HepG2 (cell line): ENCODE results near the gene HS6ST1. TPM values are rescaled to one million over a fixed set of nuclear protein-coding genes. Genes with fewer than 3 reads are reported as not detected.

Experiments used
- ATAC-seq: fragments of 200-7000 bp; cut with Tn5 transposase; 3 replicates; pipeline ENCODE4 v1.9.1; 2020; ENCODE audit warnings: mild to moderate bottlenecking, moderate library complexity
- BruUV-seq: library from RNA; stranded (reverse); fragments of 400-500 nt; replicated peaks from 2 replicates; lab custom pipeline; 2021; lab: Mats Ljungman, UMichigan
- CTCF ChIA-PET: fragments of 300-600 bp; formaldehyde crosslinking; extraction: SDS; loops from one replicate; lab custom pipeline; 2021; ENCODE audit warnings: low total read pairs, inconsistent platforms, low intra/inter-chr PET ratio; lab: Yijun Ruan, JAX
- POLR2A ChIA-PET: fragments of 350-600 bp; sonication (Branson Sonifier 250); formaldehyde crosslinking; loops from one replicate; lab custom pipeline; 2020; ENCODE audit warnings: antibody characterized with exemption, inconsistent platforms; lab: Yijun Ruan, JAX
- DNase-seq: peaks from one replicate; pipeline ENCODE4 v3.0.0-alpha.2; 2015; ENCODE audit warnings: low spot score
- FAIRE-seq: peaks from 3 replicates; lab custom pipeline; 2011; peaks lifted over from hg19 to GRCh38; lab: Jason Lieb, UNC
- H2AFZ ChIP-seq: one replicate; pipeline ENCODE4 v1.6.1; 2011; ENCODE audit warnings: low read length, inconsistent platforms
- H3K27ac ChIP-seq: fragments of 300-600 bp; 3 replicates; pipeline ENCODE4 v1.8.0; 2011; ENCODE audit warnings: mixed run types, mild to moderate bottlenecking, mixed read lengths, low read length, inconsistent platforms; ENCODE audit not compliant: insufficient read depth; ENCODE audit errors: extremely low read length
- H3K27me3 ChIP-seq, 2 experiments: fragments of 200-600 bp in 1 of 2; 2 replicates in 1 of 2; 3 replicates in 1 of 2; pipeline versions ENCODE4 v1.6.0 to v1.8.0; 2011; ENCODE audit warnings: low read length in 2 of 2, mild to moderate bottlenecking in 2 of 2, moderate library complexity in 2 of 2, inconsistent platforms in 1 of 2; ENCODE audit not compliant: insufficient read depth in 2 of 2, control insufficient read depth in 1 of 2
- H3K36me3 ChIP-seq, 2 experiments: fragments of 200-600 bp in 1 of 2; replicated peaks in 1 of 2; 2 replicates in 1 of 2; 3 replicates in 1 of 2; pipeline versions ENCODE4 v1.5.1 to v1.8.0; 2011; ENCODE audit warnings: low read length in 2 of 2, inconsistent platforms in 1 of 2; ENCODE audit not compliant: insufficient read depth in 2 of 2, control insufficient read depth in 1 of 2
- H3K4me1 ChIP-seq: 2 replicates; pipeline ENCODE4 v1.5.1; 2012; ENCODE audit warnings: low read length, inconsistent platforms; ENCODE audit not compliant: insufficient read depth
- H3K4me2 ChIP-seq: 2 replicates; pipeline ENCODE4 v1.6.0; 2011; ENCODE audit warnings: low read depth, low read length, inconsistent platforms
- H3K4me3 ChIP-seq, 3 experiments: fragments of 200-600 bp in 1 of 3; sonication (generic), shearing (Covaris generic) in 1 of 3; replicated peaks in 1 of 3; 2 replicates each; pipeline ENCODE4 v1.5.1; 2011 to 2016; ENCODE audit warnings: low read length in 3 of 3, inconsistent platforms in 2 of 3, low read depth in 2 of 3, mild to moderate bottlenecking in 2 of 3, control low read depth in 1 of 3, mixed read lengths in 1 of 3; ENCODE audit not compliant: insufficient read depth in 1 of 3
- H3K79me2 ChIP-seq: one replicate; pipeline ENCODE4 v1.6.1; 2011; ENCODE audit warnings: low read length, inconsistent platforms; ENCODE audit not compliant: insufficient read depth
- H3K9ac ChIP-seq: 2 replicates; pipeline ENCODE4 v1.6.0; 2011; ENCODE audit warnings: mild to moderate bottlenecking, low read depth, low read length, inconsistent platforms; ENCODE audit not compliant: insufficient read depth
- H3K9me3 ChIP-seq: 2 replicates; pipeline ENCODE4 v1.5.1; 2012; ENCODE audit warnings: mild to moderate bottlenecking, low read length
- H4K20me1 ChIP-seq: 2 replicates; pipeline ENCODE4 v1.6.0; 2011; ENCODE audit warnings: inconsistent platforms, mild to moderate bottlenecking, low read length, moderate library complexity; ENCODE audit not compliant: insufficient read depth
- ATF2 ChIP-seq: sonication (generic); formaldehyde crosslinking; IDR thresholded peaks from 2 replicates; pipeline ENCODE4 v1.4.0; 2020; ENCODE audit warnings: missing genetic modification reagents
- ATRX ChIP-seq: sonication (generic); formaldehyde crosslinking; IDR thresholded peaks from 2 replicates; pipeline ENCODE4 v1.4.0; 2020; ENCODE audit warnings: missing genetic modification reagents, borderline replicate concordance
- ELF4 ChIP-seq: sonication (generic); formaldehyde crosslinking; IDR thresholded peaks from 2 replicates; pipeline ENCODE4 v1.5.0; 2020; ENCODE audit warnings: missing genetic modification reagents, mild to moderate bottlenecking, moderate library complexity, borderline replicate concordance
- FOXJ3 ChIP-seq: sonication (generic); formaldehyde crosslinking; IDR thresholded peaks from 2 replicates; pipeline ENCODE4 v1.4.0; 2020; ENCODE audit warnings: missing genetic modification reagents, mild to moderate bottlenecking, borderline replicate concordance
- KDM1A ChIP-seq: IDR thresholded peaks from 2 replicates; pipeline ENCODE4 v1.6.1; 2016; ENCODE audit warnings: missing compliant biosample characterization
- KLF11 ChIP-seq: IDR thresholded peaks from 2 replicates; pipeline ENCODE4 v1.6.1; 2016; ENCODE audit warnings: missing compliant biosample characterization
- MAZ ChIP-seq, 2 experiments: sonication (generic) in 1 of 2; formaldehyde crosslinking in 1 of 2; IDR thresholded peaks; 2 replicates each; pipeline versions ENCODE4 v1.5.0 to v1.6.1; 2012 to 2020; ENCODE audit warnings: low read depth in 2 of 2, mild to moderate bottlenecking in 2 of 2, borderline replicate concordance in 1 of 2, improper control_type of control experiment in 1 of 2, low read length in 1 of 2, missing genetic modification reagents in 1 of 2, moderate library complexity in 1 of 2
- MIXL1 ChIP-seq: IDR thresholded peaks from 2 replicates; pipeline ENCODE4 v1.6.1; 2016
- MLLT10 ChIP-seq: sonication (generic); formaldehyde crosslinking; IDR thresholded peaks from 2 replicates; pipeline ENCODE4 v1.4.0; 2020; ENCODE audit warnings: missing genetic modification reagents
- MXD4 ChIP-seq: IDR thresholded peaks from 2 replicates; pipeline ENCODE4 v1.6.1; 2016; ENCODE audit warnings: mild to moderate bottlenecking, missing biosample characterization, missing genetic modification reagents
- PLRG1 ChIP-seq: fragments of 450-650 bp; conservative IDR thresholded peaks from 2 replicates; pipeline ENCODE4 v1.6.1; 2016
- REPIN1 ChIP-seq: sonication (generic); formaldehyde crosslinking; IDR thresholded peaks from 2 replicates; pipeline ENCODE4 v1.8.0; 2022; ENCODE audit warnings: missing genetic modification reagents, low read depth, mild to moderate bottlenecking, borderline replicate concordance
- SCMH1 ChIP-seq: sonication (generic); formaldehyde crosslinking; IDR thresholded peaks from 2 replicates; pipeline ENCODE4 v1.9.0; 2021; ENCODE audit warnings: missing genetic modification reagents, mild to moderate bottlenecking, borderline replicate concordance
- SP5 ChIP-seq: IDR thresholded peaks from 2 replicates; pipeline ENCODE4 v1.6.1; 2016; ENCODE audit warnings: low read depth, borderline replicate concordance
- TBX3 ChIP-seq: fragments of 450-650 bp; IDR thresholded peaks from 2 replicates; pipeline ENCODE4 v1.6.1; 2017; ENCODE audit warnings: antibody characterized with exemption, mild to moderate bottlenecking, inconsistent platforms, borderline replicate concordance
- ZNF530 ChIP-seq: sonication (generic); formaldehyde crosslinking; IDR thresholded peaks from 2 replicates; pipeline ENCODE4 v1.5.0; 2020; ENCODE audit warnings: low read depth, mild to moderate bottlenecking, missing genetic modification reagents
- ZNF747 ChIP-seq: sonication (generic); formaldehyde crosslinking; IDR thresholded peaks from 2 replicates; pipeline ENCODE4 v1.8.1; 2023; ENCODE audit warnings: missing genetic modification reagents, mild to moderate bottlenecking, borderline replicate concordance
- ZNF883 ChIP-seq: sonication (generic); formaldehyde crosslinking; IDR thresholded peaks from 2 replicates; pipeline ENCODE4 v1.5.1; 2020; ENCODE audit warnings: mild to moderate bottlenecking, missing genetic modification reagents; ENCODE audit errors: not compliant biosample characterization
- ZSCAN30 ChIP-seq: sonication (generic); formaldehyde crosslinking; IDR thresholded peaks from 2 replicates; pipeline ENCODE4 v1.5.0; 2020; ENCODE audit warnings: mild to moderate bottlenecking, missing genetic modification reagents
- WGBS: methylation state at CpG from one replicate; pipeline ENCODE4 v1.1.6; 2017; ENCODE audit warnings: low lambda C conversion rate; 5-methylcytosine and 5-hydroxymethylcytosine counted together
- in situ Hi-C: cut with HindIII; loops from 2 replicates; pipeline ENCODE4 v1.10.0; 2017; ENCODE audit warnings: low pct_unique_long_range_greater_than_20kb; ENCODE audit not compliant: extremely low pct_ligation_motif_present
- intact Hi-C: fragments of 100-400 bp; cut with micrococcal nuclease; formaldehyde crosslinking; loops from one replicate; pipeline ENCODE4 v1.10.0; 2022; ENCODE audit not compliant: unreplicated experiment
- polyA plus RNA-seq, 8 experiments: library from polyadenylated mRNA; depleted of rRNA in 3 of 8; stranded (reverse) in 7 of 8; unstranded in 1 of 8; fragments of >200 nt; fragmentation: Illumina TruSeq in 4 of 8; extraction: Trizol in 4 of 8; gene quantifications; 2 replicates each; pipeline versions ENCODE4 v1.2.1 to v1.2.3, GENCODE V29; 2011 to 2016; ENCODE audit warnings: low read depth in 4 of 8, missing spikeins in 1 of 8, mixed read lengths in 1 of 8; ENCODE audit not compliant: insufficient read depth in 1 of 8
- total RNA-seq, 5 experiments: library from RNA; depleted of rRNA; stranded (reverse); fragments of >200 nt; fragmentation: Illumina TruSeq; extraction: Trizol; gene quantifications; 2 replicates each; pipeline ENCODE4 v1.2.3, GENCODE V29; 2016; ENCODE audit warnings: low read depth in 1 of 5
- TF ChIP-seq, protein P1 (sequence below): IDR thresholded peaks from 2 replicates; pipeline ENCODE4 v1.4.0; 2020; ENCODE audit warnings: mild to moderate bottlenecking, missing genetic modification reagents

The HS6ST1 gene
- total and polyA plus RNA-seq, 2 of the 13 experiments (the other 11 are each of a cell fraction or from before 2014, with no cell fraction given), result 34.5 to 84.6 TPM

DNA sequence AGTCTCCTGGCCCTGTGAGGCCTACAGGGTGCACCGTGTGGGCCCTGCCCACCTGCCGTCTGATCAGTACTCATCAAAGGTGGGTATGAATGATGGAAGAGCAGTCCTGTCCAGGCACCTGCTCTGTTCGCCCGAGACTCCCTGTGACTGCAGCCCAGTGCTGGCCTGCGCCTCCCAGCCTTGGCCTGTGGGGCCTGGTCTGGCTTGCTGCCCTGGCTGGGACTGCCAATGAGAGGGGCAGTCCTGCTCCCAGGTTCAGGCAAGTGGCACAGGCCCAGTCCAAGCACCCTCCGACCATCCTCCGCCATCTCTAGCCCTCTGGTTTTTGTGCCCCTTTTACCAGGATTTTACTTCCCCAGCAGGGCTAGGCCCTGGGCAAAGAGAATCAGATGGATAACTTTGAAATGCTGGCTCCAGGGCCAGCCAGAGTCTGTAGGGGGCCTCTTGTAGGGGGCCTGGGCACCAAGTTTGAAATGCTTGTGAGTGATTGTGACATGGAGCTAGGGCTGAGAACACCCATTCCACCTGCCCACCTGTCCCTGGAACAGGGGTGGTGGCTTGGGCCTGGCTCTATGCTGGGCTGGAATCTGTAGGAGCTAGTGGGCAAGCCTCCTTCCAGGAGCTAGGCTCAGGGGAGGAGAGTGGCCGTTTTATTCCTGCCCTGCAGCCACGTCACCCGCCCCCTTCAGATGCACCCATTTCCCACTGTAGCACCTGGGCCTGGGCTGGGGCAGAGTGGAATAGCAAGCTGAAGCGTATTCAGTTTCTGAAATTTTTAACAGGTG, 8.7 kb upstream of the HS6ST1 start:
- 90% methylated on average over 8 of the region's 11 CpGs for WGBS
- H4K20me1 ChIP-seq, result no peaks in the 10 kb centered on the region

More for the DNA sequence above, 8.7 kb upstream of the HS6ST1 start:
- no peak for FAIRE-seq
- Histone ChIP-seq H3K4me2 (no peak overlapping the region), H3K27me3 (no peaks in the 10 kb centered on the region), H3K4me3 (no peak overlapping the region), H3K36me3 (no peaks in the 10 kb centered on the region), H3K4me1 (peaks cover 39% of the 10 kb centered on the region), H2AFZ (no peak overlapping the region), H3K79me2 (no peaks in the 10 kb centered on the region), H3K9me3 (peaks cover 11% of the 10 kb centered on the region), H3K9ac (no peak overlapping the region), H3K27ac (no peak overlapping the region)
- ATAC-seq, result no peak
- in situ Hi-C loops, result no loop called here
- no TSS peak for BruUV-seq
- POLR2A ChIA-PET, result no interaction called here
- intact Hi-C loops, result no loop called here
- CTCF ChIA-PET, result no interaction called here
- no peak for DNase-seq
- no peak for TF ChIP-seq ZNF883 (CRISPR knock-in tag)
- TF ChIP-seq KLF11 (CRISPR knock-in tag), result no peak
- no peak for TF ChIP-seq MXD4 (CRISPR knock-in tag)
- TF ChIP-seq ATF2, result no peak
- TF ChIP-seq MAZ (IDR thresholded peaks at IDR 0.05; ENCODE audit: borderline replicate concordance, low read depth, low read length), result no peak
- TF ChIP-seq MAZ (CRISPR knock-in tag; IDR thresholded peaks at IDR 0.05; ENCODE audit: low read depth), result no peak
- TF ChIP-seq, protein P1, sequence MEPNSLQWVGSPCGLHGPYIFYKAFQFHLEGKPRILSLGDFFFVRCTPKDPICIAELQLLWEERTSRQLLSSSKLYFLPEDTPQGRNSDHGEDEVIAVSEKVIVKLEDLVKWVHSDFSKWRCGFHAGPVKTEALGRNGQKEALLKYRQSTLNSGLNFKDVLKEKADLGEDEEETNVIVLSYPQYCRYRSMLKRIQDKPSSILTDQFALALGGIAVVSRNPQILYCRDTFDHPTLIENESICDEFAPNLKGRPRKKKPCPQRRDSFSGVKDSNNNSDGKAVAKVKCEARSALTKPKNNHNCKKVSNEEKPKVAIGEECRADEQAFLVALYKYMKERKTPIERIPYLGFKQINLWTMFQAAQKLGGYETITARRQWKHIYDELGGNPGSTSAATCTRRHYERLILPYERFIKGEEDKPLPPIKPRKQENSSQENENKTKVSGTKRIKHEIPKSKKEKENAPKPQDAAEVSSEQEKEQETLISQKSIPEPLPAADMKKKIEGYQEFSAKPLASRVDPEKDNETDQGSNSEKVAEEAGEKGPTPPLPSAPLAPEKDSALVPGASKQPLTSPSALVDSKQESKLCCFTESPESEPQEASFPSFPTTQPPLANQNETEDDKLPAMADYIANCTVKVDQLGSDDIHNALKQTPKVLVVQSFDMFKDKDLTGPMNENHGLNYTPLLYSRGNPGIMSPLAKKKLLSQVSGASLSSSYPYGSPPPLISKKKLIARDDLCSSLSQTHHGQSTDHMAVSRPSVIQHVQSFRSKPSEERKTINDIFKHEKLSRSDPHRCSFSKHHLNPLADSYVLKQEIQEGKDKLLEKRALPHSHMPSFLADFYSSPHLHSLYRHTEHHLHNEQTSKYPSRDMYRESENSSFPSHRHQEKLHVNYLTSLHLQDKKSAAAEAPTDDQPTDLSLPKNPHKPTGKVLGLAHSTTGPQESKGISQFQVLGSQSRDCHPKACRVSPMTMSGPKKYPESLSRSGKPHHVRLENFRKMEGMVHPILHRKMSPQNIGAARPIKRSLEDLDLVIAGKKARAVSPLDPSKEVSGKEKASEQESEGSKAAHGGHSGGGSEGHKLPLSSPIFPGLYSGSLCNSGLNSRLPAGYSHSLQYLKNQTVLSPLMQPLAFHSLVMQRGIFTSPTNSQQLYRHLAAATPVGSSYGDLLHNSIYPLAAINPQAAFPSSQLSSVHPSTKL (CRISPR knock-in tag), result no peak
- TF ChIP-seq ZNF747, result no peak
- no peak for TF ChIP-seq REPIN1
- TF ChIP-seq MLLT10 (CRISPR knock-in tag), result no peak
- no peak for TF ChIP-seq SP5 (CRISPR knock-in tag)
- TF ChIP-seq ZSCAN30, result no peak
- no peak for TF ChIP-seq ZNF530
- no peak for TF ChIP-seq PLRG1
- TF ChIP-seq KDM1A, result no peak
- TF ChIP-seq FOXJ3 (CRISPR knock-in tag), result no peak
- no peak for TF ChIP-seq SCMH1 (CRISPR knock-in tag)
- no peak for TF ChIP-seq TBX3
- no peak for TF ChIP-seq ELF4 (CRISPR knock-in tag)
- no peak for TF ChIP-seq MIXL1 (CRISPR knock-in tag)
- TF ChIP-seq ATRX, result no peak
- TF ChIP-seq, all 625 proteins: peak for 0
